Small intestine (tissue), 7 donors: ENCODE measurements around the gene IQGAP2. TPM values are rescaled to one million over a fixed set of nuclear protein-coding genes. Genes with fewer than 3 reads are reported as not detected.
A peak's percentile ranks its signal among the peaks of the same experiment; 100 is the strongest.

ENCODE experiments used
- DNase-seq, 2 donors: peaks; one replicate each; pipeline versions ENCODE4 v3.0.0 to v3.0.0-alpha.2; 2013
- FAIRE-seq: peaks from 2 replicates; lab custom pipeline; 2012; peaks lifted over from hg19 to GRCh38; lab: Jason Lieb, UNC
- H3K27ac ChIP-seq, 3 donors: one replicate each; pipeline ENCODE4 v1.5.1; 2013; ENCODE audit warnings: low read length in 2 of 3, mild to moderate bottlenecking in 2 of 3, control low read depth in 1 of 3, inconsistent platforms in 1 of 3, low read depth in 1 of 3, moderate library complexity in 1 of 3
- H3K27me3 ChIP-seq, 3 donors: one replicate each; pipeline ENCODE4 v1.6.1; 2013; ENCODE audit warnings: low read length in 3 of 3, inconsistent platforms in 1 of 3; ENCODE audit not compliant: control insufficient read depth in 3 of 3, insufficient read depth in 3 of 3
- H3K36me3 ChIP-seq, 3 donors: one replicate each; pipeline ENCODE4 v1.6.1; 2013; ENCODE audit warnings: low read length in 3 of 3, inconsistent platforms in 1 of 3, low read depth in 1 of 3, mild to moderate bottlenecking in 1 of 3, moderate library complexity in 1 of 3; ENCODE audit not compliant: control insufficient read depth in 3 of 3, insufficient read depth in 2 of 3
- H3K4me1 ChIP-seq, 3 donors: one replicate each; pipeline ENCODE4 v1.6.1; 2013; ENCODE audit warnings: low read length in 2 of 3, inconsistent platforms in 1 of 3, low read depth in 1 of 3, mild to moderate bottlenecking in 1 of 3, moderate library complexity in 1 of 3; ENCODE audit not compliant: control insufficient read depth in 3 of 3, insufficient read depth in 2 of 3
- H3K4me3 ChIP-seq, 3 donors: one replicate each; pipeline ENCODE4 v1.5.1; 2013; ENCODE audit warnings: low read length in 3 of 3, control low read depth in 1 of 3, inconsistent platforms in 1 of 3, low read depth in 1 of 3, mild to moderate bottlenecking in 1 of 3, moderate library complexity in 1 of 3
- H3K9me3 ChIP-seq, 2 donors: one replicate each; pipeline ENCODE4 v1.6.1; 2013; ENCODE audit warnings: low read depth in 1 of 2, low read length in 1 of 2; ENCODE audit not compliant: control insufficient read depth in 2 of 2, insufficient read depth in 1 of 2
- WGBS, 3 donors: extraction: QIAGEN DNeasy Blood & Tissue Kit; methylation state at CpG; one replicate each; pipeline ENCODE4 v1.1.7; 2013; 5-methylcytosine and 5-hydroxymethylcytosine counted together
- polyA plus RNA-seq, 4 donors: library from polyadenylated mRNA; stranded (reverse) in 3 of 4; unstranded in 1 of 4; fragments of 200-250 nt in 3 of 4; fragments of 120-200 nt in 1 of 4; gene quantifications; one replicate each; pipeline versions ENCODE4 v1.2.1 to v1.2.3, GENCODE V29; 2013
- donor health status: healthy with polysubstance abuse.
- donor health status: control.
- donor health status: control.
- donor health status: Bipolar disorder and iron deficiency.
- donor health status: healthy.

Gene IQGAP2
- polyA plus RNA-seq, 4 donors: 13.6 to 138 (median 85.6) TPM

GRCh38 chr5:76704131-76704663 is 301.1 kb downstream of the IQGAP2 start:
- peaks cover 0 to 11% (median 8%) of the 10 kb centered on the region in 3 donors for H3K36me3 ChIP-seq
- no peak overlapping the region for H3K27ac ChIP-seq
- FAIRE-seq: no peak
- no peaks in the 10 kb centered on the region for H3K4me1 ChIP-seq
- H3K4me3 ChIP-seq: no peak overlapping the region
- no peaks in the 10 kb centered on the region for H3K9me3 ChIP-seq
- no peaks in the 10 kb centered on the region for H3K27me3 ChIP-seq
- DNase-seq: peak in 1 of 2 donors; percentile 35

- no peaks in the 10 kb centered on the region for H3K4me1 ChIP-seq
- H3K4me3 ChIP-seq: no peak overlapping the region
- no peak overlapping the region for H3K27ac ChIP-seq
- no peak for FAIRE-seq
- DNase-seq: no peak
- H3K27me3 ChIP-seq: no peaks in the 10 kb centered on the region
- H3K36me3 ChIP-seq: peaks cover 0 to 9% (median 8%) of the 10 kb centered on the region in 3 donors
- no peaks in the 10 kb centered on the region for H3K9me3 ChIP-seq
These were observed 302.5 kb downstream of the IQGAP2 start for GRCh38 chr5:76705574-76705973.

GRCh38 chr5:76709762-76710161 is 306.7 kb downstream of the IQGAP2 start:
- WGBS, 3 donors: 80 to 89% (median 84%) methylated on average over 2 of the region's 2 CpGs
- FAIRE-seq: no peak

GRCh38 chr5:76710991-76711390 is 307.9 kb downstream of the IQGAP2 start:
- H3K27ac ChIP-seq: no peak overlapping the region
- FAIRE-seq: no peak

More at GRCh38 chr5:76709762-76710161, 306.7 kb downstream of the IQGAP2 start:
- H3K27ac ChIP-seq: no peak overlapping the region
- no peaks in the 10 kb centered on the region for H3K4me1 ChIP-seq
- H3K4me3 ChIP-seq: no peak overlapping the region
- peaks cover 0 to 4% (median 0%) of the 10 kb centered on the region in 3 donors for H3K27me3 ChIP-seq
- H3K9me3 ChIP-seq: no peaks in the 10 kb centered on the region
- no peak for DNase-seq
- H3K36me3 ChIP-seq: peaks cover 0 to 4% (median 2%) of the 10 kb centered on the region in 3 donors

GRCh38 chr5:76714751-76715485 is 311.8 kb downstream of the IQGAP2 start:
- 24 to 29% (median 24%) methylated on average over 44 to 52 of the region's 52 CpGs for WGBS, 3 donors
- no peaks in the 10 kb centered on the region for H3K36me3 ChIP-seq
- no peak for DNase-seq
- peaks cover 0 to 7% (median 3%) of the 10 kb centered on the region in 3 donors for H3K4me1 ChIP-seq
- H3K27me3 ChIP-seq: peaks cover 0 to 14% (median 0%) of the 10 kb centered on the region in 3 donors
- H3K4me3 ChIP-seq: peak overlapping the region in 2 of 3 donors; percentile 76 to 85
- peak overlapping the region in 2 of 3 donors; percentile 59 to 84 for H3K27ac ChIP-seq
- FAIRE-seq: no peak
- no peaks in the 10 kb centered on the region for H3K9me3 ChIP-seq

More at GRCh38 chr5:76710991-76711390, 307.9 kb downstream of the IQGAP2 start:
- no peak overlapping the region for H3K4me3 ChIP-seq
- H3K4me1 ChIP-seq: peaks cover 0 to 7% (median 0%) of the 10 kb centered on the region in 3 donors
- peaks cover 0 to 14% (median 0%) of the 10 kb centered on the region in 3 donors for H3K27me3 ChIP-seq
- H3K9me3 ChIP-seq: no peaks in the 10 kb centered on the region
- DNase-seq: no peak
- H3K36me3 ChIP-seq: peaks cover 0 to 4% (median 2%) of the 10 kb centered on the region in 3 donors
- 56 to 89% (median 57%) methylated on average over 4 of the region's 4 CpGs for WGBS, 3 donors

GRCh38 chr5:76715486-76715735 is 312.3 kb downstream of the IQGAP2 start:
- peaks cover 0 to 7% (median 3%) of the 10 kb centered on the region in 3 donors for H3K4me1 ChIP-seq
- peak overlapping the region in 2 of 3 donors; percentile 59 to 84 for H3K27ac ChIP-seq
- WGBS, 3 donors: 1% methylated on average over 14 of the region's 14 CpGs
- peaks cover 0 to 14% (median 0%) of the 10 kb centered on the region in 3 donors for H3K27me3 ChIP-seq
- H3K4me3 ChIP-seq: peak overlapping the region; percentile 60 to 85 (median 76)
- no peaks in the 10 kb centered on the region for H3K36me3 ChIP-seq
- no peaks in the 10 kb centered on the region for H3K9me3 ChIP-seq
- DNase-seq (peak in 1 of 2 donors; percentile 75), FAIRE-seq (no peak)

GRCh38 chr5:76715736-76716455 is 312.8 kb downstream of the IQGAP2 start, which contains the start of gene F2R:
Gene F2R (plus strand): TSS chr5:76716126. CDS start chr5:76716308, 182 bp downstream.
- no peak for FAIRE-seq
- WGBS, 3 donors: 0% methylated on average over 48 to 82 of the region's 82 CpGs
- Histone ChIP-seq H3K4me1 (peaks cover 0 to 7% (median 3%) of the 10 kb centered on the region in 3 donors), H3K9me3 (no peaks in the 10 kb centered on the region), H3K27me3 (peaks cover 0 to 14% (median 0%) of the 10 kb centered on the region in 3 donors), H3K4me3 (peak within 1 kb of the TSS; percentile 60 to 95 (median 85)), H3K27ac (peak within 1 kb of the TSS; percentile 9 to 84 (median 66)), H3K36me3 (no peaks in the 10 kb centered on the region)
- DNase-seq: peak; percentile 45 to 87

- 5 to 16% (median 12%) methylated on average over 29 of the region's 29 CpGs for WGBS, 3 donors
- FAIRE-seq: no peak
These were observed 313.5 kb downstream of the IQGAP2 start for GRCh38 chr5:76716456-76717157.

More at GRCh38 chr5:76716456-76717157, 313.5 kb downstream of the IQGAP2 start:
- peak overlapping the region; percentile 9 to 84 (median 66) for H3K27ac ChIP-seq
- H3K27me3 ChIP-seq: peaks cover 0 to 14% (median 0%) of the 10 kb centered on the region in 3 donors
- H3K36me3 ChIP-seq: no peaks in the 10 kb centered on the region
- DNase-seq: peak in 1 of 2 donors; percentile 58
- H3K4me3 ChIP-seq: peak overlapping the region; percentile 60 to 95 (median 85)
- no peaks in the 10 kb centered on the region for H3K9me3 ChIP-seq
- H3K4me1 ChIP-seq: peaks cover 0 to 7% (median 3%) of the 10 kb centered on the region in 3 donors
